ENCODE results near the gene PEAK1.

DNA sequence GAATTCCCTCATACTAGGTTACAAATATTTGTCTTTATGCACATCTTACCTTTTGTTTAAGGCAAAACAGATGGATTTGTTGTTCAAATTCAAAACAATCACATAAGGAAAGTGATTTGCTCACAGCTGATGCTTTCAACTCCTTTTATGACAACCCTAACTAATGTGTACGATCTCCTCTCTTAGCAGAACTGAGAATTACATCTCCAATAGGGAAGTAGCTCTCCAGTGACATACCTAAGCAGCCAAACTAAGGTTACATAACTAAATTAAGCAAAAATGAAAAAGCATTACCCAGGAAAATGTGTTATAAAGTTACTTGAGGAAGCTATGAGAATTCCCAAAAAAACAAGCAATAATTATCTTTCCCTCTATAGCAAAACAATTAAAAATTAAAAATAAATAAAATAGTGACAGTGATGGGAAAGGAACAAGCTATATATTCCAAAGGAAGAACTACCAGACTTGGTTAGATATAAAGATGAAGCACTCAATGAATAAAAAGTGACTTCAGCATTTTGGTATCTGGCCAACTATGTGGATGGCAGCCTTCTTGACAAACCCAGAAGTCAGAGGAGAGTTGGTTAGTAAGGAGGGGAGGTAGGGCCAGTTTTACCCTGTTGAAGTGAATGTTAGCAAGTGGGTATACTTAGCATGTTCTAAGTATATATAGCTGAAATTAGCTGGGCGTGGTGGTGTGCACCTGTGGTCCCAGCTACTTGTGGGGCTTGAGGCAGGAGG is 32.4 kb downstream of the PEAK1 start:
- TF ChIP-seq, protein P1, sequence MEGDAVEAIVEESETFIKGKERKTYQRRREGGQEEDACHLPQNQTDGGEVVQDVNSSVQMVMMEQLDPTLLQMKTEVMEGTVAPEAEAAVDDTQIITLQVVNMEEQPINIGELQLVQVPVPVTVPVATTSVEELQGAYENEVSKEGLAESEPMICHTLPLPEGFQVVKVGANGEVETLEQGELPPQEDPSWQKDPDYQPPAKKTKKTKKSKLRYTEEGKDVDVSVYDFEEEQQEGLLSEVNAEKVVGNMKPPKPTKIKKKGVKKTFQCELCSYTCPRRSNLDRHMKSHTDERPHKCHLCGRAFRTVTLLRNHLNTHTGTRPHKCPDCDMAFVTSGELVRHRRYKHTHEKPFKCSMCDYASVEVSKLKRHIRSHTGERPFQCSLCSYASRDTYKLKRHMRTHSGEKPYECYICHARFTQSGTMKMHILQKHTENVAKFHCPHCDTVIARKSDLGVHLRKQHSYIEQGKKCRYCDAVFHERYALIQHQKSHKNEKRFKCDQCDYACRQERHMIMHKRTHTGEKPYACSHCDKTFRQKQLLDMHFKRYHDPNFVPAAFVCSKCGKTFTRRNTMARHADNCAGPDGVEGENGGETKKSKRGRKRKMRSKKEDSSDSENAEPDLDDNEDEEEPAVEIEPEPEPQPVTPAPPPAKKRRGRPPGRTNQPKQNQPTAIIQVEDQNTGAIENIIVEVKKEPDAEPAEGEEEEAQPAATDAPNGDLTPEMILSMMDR (IDR thresholded peaks at IDR 0.05), result no peak
- TF ChIP-seq POLR2A (IDR thresholded peaks at IDR 0.05) (no peak), EP300 (IDR thresholded peaks at IDR 0.05) (no peak), POLR2AphosphoS5 (IDR thresholded peaks at IDR 0.05) (no peak)

Data from suprapubic skin (tissue), 4 donors.